Measurements from ENCODE around the gene CFAP46.
"Not testable (repeated sequence)": the region's sequence is repeated elsewhere in the genome, so short reads cannot be mapped to it uniquely, and the experiment has no call there.

The CFAP46 gene

DNA sequence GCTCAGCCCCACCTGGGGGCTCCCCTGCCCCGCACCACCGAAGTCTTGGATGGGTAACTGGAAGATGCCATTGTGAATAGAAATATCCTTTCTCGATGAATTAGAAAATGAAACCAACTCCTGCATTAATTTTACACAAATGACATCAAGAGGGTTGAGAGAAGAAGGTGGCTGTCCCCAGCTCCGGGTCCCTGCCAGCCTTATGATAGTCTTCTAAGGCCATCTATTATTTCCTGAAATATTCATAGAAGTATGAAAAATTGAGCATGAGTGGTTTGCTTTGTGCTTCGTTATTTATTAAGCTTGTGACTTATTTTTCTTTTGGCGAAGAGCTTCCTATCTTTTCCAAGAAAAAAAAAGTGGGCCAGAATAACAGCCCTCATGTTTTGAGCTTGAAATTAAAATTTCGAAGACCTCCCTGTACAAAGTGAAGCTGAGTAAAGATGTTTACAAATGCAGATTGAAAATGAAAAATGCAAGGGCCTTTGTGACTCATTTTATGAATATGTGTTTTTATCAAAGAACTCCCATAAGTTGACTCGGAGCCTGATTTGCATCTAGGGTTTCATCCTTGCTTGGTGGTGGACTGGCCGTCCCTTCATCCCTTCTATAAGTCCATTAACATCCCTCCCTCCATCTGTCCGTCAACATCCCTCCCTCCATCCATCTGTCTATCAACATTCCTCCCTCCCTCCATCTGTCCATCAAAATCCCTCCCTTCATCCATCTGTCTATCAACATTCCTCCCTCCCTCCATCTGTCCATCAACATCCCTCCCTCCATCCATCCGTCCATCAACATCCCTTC, 20.5 kb upstream of the CFAP46 start:
- DNase-seq (ENCODE audit: low spot score): no peak

DNA sequence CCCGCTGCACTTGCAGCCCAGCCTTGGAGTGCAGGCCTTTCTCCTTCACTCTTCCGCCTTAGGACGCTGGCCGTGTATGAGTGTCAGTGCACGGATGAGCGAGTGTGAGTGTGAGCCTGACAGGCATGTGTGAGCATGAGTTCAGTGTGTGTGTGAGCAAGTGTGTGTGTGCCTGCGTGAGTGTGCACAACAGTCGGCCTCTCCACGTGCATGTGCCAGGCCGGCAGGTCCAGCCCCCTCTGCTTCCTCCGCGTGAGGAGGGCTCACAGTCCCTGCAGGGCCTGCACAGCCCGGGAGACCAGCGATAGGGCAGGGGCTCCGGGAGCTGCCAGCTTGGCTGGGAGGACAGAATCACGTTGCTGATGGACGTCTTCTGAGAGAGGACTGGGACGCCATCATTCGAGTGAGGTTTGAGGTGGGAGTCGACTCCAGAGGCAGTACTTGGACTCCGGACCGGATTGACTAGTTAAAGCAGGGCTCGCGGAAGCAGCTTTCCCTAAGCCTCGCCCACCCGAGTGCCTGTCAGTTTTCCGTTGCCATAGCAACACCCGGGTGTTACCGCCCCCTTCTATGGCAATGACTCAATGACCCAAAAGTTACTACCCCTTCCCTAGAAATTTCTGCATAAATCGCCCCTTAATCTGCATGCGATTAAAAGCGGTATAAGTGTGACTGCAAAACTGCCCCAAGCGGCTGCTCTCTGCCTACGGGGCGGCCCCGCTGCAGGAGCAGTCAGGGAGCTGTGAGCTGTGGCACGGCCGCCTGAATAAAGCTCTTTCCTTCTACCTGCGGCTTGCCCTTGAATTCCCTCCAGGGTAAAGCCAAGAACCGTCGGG, 19.6 kb upstream of the CFAP46 start:
- DNase-seq (ENCODE audit: low spot score): no peak

DNA sequence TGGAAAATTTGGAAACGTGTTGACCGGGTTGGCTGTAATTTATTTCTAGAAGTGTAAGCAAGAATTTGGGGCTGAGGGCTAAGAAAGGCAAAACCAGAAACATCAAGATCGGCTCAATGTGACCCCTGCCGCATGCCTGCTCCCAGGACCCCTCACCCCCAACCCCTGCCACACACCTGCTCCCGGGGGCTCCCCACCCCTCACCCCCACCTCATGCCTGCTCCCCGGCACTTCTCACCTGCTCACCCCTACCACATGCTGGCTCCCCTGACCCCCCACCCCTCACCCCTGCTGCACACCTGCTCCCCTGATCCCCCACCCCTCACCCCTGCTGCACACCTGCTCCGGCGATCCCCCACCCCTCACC, 19.0 kb upstream of the CFAP46 start:
- no peak for DNase-seq (ENCODE audit: low spot score)

DNA sequence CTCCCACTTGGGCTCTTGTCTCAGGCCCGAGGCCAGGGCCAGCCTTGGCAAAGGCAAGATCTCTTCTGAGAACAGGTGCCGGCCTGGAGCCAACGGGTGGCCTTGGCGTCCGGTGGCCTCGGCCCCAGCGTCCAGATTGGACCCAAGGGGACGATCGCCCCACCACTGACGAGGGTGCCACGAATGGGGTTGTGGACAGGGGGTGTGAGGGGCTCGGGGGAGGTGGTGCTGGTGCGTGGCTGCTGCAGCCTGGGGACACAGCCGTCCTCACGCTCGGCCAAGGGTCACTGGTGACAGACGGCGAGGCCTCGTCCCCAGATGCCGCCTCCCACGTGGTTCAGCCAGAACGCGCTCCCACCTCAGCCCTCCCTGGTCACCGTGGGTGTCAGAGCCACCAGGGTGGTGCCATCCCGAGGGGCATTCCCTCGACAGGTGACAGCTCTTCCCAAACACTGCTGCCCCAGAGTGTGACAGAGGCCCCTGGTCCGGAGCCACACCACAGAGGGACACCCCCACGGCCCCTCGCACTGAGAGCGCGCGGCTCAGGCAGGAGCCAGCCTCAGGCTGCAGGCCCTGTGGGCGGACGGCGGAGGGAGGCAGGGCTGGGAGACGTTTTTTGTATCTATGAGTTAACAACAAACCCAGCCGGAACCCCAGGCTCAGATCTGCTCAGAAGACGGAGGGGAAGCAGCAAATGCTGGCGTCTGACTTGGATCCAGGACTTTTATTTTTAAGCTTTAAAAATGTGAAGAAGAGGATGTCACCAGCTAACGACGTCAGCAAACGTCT, 18.5 kb upstream of the CFAP46 start:
- DNase-seq (ENCODE audit: low spot score): no peak

DNA sequence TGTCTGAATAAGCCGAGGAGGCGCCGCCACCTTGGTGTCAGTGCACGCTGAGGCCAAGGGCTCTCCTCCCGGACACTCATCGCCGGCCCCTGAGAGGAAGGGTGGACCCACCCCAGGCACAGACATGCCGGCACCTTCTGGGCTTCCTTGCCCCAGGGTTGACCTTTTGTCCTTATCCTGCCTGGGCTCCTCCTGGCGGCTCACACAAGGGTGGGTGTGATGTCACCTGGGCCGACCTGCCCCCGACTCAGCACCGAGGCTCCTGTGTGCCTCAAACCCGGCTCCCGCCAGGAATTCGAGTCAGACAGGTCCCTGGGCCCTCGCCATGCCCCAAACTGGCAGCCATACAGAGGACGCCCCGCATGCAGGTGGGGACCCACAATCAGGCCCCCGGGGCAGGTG, 17.7 kb upstream of the CFAP46 start:
- no peak for DNase-seq (ENCODE audit: low spot score)

DNA sequence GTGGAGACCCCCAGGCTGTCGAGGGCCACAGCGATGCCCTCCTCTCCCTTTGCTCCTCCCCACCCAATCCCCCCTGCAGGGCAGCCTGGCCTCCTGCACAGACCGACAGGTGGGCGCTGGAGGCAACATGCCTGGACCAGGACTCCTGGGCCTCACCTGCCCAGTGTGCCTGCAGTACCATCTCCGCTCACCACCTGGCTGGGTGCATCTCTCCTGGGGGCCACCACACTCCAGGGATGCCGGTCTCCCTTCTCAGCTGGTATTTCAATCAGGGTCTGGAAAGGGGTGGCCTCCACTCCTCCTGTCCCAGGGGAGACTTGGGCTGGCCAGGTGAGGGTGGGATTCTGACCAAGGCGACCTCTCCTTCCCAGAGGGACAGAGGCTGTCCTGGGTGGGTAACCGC, 17.2 kb upstream of the CFAP46 start:
- no peak for DNase-seq (ENCODE audit: low spot score)

DNA sequence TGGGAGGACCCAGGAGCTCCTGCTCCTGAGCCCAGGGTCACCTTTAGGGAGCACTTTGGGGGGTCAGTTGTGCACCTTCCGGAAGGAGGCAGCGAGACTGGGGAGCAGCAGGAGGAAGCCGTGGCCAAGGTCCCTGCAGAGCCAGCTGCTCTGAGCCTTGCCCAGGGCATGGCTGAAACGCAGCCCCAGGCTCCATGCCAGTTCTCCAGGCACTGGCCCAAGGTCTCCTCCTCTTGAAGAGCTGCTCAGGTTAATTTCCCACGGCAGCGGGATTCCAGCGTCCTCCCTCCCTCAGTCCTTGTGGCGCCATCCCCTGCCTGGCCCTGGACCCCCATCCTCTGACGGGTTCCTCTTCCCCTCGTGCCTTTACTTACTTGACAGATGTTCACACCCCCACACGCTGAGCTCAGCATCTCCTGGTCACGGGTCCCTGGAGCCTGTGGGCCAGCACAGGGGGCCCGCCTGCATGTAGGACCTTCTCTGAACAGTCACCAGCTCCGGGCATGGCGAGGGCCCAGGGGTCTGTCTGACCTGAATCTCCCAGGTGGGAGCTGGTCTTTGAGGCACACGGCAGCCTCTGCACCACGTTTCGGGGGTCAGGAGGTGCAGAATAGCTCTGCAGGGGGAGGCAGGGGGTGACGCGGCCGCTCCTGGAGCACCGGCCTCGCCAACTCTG, 16.7 kb upstream of the CFAP46 start:
- no peak for DNase-seq (ENCODE audit: low spot score)

DNA sequence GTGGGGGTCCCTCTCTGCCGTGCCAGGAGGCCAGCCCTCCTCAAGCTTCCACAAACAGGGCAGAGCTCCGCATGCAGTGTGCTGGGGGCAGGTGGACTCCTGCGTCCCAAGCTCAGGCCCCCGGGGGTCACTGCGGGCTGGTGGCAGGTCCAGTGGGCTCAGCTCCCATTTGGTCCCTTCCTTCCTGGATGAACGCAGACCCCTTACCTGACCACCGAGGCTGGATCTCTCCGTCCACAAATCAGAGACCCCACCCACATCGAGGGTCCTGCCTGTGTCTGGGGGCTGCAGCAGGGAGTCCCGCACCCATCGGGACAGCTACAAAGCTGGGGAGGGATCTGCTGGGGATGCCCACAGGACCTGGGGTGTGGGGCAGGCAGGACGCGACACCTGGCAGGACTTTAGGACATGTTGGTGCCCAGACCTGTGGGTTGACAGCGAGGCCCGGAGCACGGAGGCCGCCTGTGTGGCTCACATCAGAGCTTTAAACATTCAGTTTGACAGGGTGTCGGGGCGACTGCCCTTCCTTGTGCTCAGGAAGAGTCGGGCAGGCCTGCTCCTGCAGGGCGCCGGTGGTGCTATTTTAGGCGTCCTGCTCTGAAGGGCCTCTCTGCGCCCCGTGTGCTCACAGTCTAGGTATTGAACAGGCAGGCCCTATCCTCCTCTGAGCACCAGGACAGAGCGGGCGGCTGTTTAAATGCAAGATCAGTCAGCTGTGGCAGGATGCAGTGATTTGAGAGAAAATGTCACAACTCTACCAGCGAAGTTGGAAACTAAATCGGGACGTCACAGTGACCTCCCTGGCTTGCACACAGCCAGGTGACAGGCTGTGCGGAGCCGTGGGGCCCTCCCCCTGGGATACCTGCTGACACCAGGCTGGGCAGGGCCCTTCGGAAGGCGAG, 15.9 kb upstream of the CFAP46 start:
- DNase-seq (ENCODE audit: low spot score): no peak

DNA sequence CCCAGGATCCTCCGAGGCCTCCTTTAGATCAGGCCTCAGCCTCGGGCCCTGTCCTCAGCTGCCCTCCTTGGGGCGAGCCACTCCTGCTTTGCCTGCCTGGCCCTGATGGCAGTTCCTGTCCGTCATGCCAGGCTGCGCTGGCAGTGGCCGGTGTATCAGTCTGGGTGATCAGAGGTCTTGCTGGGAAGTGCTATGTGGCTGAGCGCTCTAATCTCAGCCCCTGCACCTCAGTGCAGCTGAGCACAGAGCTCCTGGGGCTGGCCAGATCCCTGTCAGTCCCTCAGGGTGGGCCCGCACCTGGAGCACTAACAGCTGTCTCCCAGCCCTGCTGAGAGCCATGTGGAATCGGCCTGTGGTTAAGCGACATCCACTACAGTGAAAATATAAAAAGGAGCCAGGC, 14.8 kb upstream of the CFAP46 start:
- no peak for DNase-seq (ENCODE audit: low spot score)

DNA sequence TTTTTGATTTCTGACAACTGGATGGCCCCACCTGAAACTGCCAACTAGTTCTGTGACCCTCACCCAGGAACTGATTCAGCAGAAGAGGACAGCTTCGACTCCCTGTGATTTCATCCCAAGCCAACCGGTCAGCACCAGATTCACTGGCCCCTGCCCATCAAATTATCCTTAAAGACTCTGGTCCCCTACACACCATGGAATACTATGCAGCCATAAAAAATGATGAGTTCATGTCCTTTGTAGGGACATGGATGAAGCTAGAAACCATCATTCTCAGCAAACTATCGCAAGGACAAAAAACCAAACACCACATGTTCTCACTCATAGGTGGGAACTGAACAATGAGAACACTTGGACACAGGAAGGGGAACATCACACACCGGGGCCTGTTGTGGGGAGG, 13.9 kb upstream of the CFAP46 start:
- not testable (repeated sequence) for DNase-seq (ENCODE audit: low spot score)

DNA sequence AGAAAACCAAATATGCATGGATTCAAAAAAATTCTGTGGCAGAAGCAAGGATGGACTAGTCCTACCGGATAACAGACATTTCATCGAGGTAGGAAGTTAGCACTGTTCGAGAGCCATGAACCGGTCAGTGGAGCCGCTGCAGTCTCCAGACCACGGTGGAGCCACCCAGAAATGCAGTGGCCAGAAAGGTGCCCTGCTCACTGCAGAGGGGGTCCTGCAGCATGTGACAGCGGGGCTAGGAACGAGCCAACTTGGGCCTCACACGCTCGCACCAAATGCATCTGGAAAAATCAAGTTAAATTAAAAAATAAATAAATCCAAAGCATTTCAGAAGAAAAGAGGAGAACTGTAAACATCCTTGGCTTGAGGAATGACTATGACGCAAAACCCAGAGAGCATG, 13.1 kb upstream of the CFAP46 start:
- no peak for DNase-seq (ENCODE audit: low spot score)

DNA sequence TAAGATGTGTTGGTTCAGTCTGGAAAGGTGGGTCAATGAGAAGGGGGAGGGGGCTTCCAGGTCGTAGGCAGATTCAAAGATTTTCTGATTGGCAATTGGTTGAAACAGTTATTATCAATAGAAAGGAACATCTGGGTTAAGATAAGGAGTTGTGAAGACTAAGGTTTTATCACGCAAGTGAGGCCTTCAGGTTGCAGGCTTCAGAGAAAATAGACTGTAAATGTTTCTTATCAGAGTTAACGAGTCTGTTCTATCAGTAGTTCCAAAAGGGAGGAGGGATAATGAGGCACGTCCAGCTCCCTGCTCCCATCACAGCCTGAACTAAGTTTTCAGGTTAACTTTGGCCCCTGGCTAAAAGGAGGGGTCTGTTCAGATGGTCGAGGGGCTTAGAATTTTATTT, 11.1 kb upstream of the CFAP46 start:
- no peak for DNase-seq (ENCODE audit: low spot score)

DNA sequence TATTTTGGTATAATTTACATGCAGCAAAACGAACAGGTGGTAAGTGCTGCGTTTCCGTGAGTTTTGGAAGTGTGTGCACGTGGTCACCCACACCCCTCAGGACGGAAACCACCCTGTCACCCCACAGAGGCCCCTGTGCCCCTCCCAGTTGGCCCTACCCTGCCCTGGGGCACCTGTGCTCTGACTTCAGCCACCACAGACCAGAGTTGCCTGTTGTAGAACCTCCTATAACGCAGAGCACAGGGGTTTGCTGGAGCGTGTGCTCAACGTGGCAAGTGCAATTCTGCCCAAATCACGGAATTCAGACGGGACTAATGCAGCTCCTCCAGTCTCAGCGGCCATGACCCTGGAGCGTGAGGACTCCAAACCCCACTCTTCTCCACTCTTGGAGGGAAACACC, 9.6 kb upstream of the CFAP46 start:
- DNase-seq (ENCODE audit: low spot score): no peak

DNA sequence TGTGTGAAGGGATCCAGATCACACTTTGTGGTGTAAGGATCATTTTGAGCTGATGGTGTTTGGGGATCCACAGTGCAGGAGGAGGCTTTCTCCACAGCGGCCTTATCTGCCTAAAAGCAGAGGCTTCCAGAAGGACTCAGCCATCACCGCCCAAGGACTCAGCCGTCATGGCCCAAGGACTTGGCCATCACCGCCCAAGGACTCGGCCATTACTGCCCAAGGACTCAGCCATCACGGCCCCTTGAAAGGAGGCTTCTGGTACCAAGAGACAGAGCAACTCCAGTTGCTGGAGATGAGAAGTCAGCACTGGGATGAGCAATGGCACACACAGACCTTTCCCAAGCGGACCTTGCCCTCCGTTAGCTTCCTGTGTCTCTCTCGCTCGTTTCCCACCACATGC, 6.0 kb upstream of the CFAP46 start:
- DNase-seq (ENCODE audit: low spot score): no peak

DNA sequence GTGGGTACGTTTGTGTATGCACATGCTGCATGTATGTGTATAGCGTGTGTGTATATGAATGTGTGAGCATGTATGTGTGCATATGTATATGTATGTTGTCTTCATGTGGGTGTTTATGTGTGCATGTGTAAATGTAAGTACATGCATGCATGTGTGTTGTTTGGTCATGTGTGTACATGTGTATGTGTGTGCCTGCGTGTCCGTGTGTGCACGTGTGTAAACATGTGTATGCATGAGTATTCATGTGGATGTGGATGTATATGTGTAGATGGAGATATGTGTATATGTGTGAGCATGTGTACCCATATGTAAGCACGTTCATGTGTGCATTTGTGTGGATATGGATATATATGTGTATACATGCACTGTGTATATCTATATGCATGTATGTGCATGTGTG, 5.5 kb upstream of the CFAP46 start:
- no peak for DNase-seq (ENCODE audit: low spot score)

DNA sequence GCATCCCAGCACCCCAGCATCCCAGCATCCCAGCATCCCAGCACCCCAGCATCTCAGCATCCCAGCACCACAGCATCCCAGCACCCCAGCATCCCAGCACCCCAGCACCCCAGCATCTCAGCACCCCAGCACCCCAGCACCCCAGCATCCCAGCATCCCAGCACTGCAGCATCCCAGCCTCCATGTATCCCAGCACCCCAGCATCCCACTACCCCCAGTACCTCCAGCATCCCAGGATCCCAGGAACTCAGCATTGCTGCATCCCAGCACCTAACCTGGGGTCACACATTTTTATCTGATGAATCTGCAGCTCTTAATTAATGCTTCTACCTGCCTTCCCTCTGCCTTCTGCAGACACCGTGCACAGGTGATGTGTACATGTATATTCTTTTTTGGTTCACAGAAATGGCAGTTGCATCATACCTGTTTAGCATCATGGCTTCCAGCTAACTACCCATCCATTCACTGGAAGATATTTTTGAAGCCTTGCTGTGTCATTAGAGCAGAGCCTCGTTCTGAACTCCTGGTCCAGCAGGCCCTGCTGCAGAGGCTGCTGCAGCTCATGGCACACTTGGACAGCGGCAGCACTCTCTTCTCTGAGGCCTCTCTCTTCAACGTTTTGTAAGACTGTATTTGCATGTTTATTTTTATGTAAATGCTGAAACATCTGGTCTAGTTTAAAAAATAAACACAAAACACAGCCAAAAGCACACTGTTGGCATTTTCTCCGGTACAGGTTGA, 4.6 kb upstream of the CFAP46 start:
- DNase-seq (ENCODE audit: low spot score): no peak

DNA sequence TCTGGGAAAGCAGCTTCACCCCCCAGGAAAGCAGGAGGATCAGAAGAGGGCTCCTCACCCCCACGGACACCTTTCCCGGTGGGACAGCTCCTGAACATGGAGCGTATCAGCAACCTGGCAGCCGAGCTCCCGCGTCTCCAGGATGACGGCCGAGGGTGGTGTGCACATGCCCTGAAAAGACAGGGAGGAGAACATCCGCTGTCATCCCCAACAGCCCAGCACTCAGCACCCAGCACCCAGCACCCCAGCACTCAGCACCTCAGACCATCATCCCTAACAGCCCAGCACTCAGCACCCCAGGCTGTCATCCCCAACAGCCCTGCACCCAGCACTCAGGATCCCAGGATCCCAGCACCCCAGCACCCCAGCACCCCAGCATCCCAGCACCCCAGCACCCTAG, 3.9 kb upstream of the CFAP46 start:
- DNase-seq (ENCODE audit: low spot score): no peak

DNA sequence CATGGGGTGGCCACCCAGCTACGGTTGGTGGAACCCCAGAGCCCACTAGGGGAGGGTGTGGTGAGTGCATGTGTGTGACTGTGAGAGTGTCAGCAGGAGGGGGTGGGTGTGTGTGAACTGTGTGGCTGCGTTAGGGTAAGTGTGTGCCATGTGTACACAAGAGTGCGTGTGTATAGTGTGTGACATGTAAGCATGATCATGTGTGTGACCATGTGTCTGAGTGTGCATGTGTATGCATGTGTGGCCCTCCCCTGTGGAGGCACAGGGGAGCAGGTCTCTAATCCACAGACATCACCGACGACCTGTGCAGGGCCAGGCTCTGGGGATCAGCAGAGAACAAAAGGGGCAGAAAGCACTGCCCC, 3.5 kb upstream of the CFAP46 start:
- DNase-seq (ENCODE audit: low spot score): no peak

DNA sequence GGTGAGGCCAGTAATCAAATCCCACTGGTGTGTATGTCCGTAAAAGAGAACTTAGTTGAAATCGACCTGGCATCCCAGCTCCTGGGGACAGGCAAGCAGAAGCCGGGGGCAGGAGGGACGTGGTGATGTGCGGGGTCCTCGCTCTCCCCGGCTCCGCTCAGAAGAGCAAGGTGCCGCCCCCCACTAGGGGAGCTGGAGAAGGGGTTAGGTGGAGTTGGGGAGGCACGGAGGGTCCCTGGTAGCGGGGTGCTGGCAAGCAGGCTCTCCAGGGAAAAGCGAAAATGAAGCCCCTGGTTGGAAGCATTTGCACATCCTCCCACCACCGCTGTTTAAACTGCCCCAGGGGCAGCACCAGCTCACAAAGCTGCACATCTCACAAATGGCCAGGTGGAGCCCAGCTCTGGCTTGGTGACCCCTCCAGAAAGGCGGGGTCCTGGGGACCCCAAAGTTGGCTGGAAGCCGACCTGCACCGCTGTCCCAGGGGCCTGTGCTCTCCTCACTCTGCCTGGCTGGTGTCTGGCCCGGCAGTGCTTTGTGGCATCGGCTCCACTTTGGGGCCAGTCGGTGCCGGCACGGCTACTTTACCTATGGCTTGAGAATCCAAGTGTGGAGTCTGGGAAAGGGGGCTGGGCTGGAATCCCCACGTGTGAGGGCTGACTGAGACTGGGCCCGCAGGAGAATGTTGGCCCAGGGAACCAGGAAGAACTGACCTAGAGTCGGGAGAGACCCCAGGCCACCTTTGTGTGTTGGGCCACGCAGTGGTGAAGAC, 2.9 kb upstream of the CFAP46 start:
- no peak for DNase-seq (ENCODE audit: low spot score)

DNA sequence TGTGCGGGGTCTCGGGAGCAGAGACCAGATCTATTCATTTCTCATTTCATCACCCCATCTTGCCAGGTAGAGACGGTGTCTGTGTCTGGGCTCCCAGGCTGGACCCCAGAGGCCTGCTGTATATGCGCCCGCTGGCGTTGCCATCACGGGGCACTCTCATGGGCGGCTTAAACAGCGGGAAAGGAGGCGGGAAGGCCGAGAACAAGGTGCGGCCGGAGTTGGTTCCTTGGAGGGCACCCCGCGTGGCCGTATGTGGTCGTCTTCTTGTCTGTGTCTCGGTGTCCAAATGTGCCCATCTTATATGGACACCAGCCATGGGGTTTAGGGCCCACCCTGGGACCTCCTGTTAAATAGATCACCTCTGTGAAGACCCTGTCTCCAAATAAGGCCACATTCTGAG, 2.1 kb upstream of the CFAP46 start:
- DNase-seq (ENCODE audit: low spot score): no peak

Data from hematopoietic multipotent progenitor cell treated with erythropoietin and hydrocortisone succinate and interleukin-3 and kit ligand, for 17 days (in vitro differentiated cells).